ENCODE results near the gene B3GNT4.
"Not testable (repeated sequence)": the region's sequence is repeated elsewhere in the genome, so short reads cannot be mapped to it uniquely, and the experiment has no call there.

The B3GNT4 gene

DNA sequence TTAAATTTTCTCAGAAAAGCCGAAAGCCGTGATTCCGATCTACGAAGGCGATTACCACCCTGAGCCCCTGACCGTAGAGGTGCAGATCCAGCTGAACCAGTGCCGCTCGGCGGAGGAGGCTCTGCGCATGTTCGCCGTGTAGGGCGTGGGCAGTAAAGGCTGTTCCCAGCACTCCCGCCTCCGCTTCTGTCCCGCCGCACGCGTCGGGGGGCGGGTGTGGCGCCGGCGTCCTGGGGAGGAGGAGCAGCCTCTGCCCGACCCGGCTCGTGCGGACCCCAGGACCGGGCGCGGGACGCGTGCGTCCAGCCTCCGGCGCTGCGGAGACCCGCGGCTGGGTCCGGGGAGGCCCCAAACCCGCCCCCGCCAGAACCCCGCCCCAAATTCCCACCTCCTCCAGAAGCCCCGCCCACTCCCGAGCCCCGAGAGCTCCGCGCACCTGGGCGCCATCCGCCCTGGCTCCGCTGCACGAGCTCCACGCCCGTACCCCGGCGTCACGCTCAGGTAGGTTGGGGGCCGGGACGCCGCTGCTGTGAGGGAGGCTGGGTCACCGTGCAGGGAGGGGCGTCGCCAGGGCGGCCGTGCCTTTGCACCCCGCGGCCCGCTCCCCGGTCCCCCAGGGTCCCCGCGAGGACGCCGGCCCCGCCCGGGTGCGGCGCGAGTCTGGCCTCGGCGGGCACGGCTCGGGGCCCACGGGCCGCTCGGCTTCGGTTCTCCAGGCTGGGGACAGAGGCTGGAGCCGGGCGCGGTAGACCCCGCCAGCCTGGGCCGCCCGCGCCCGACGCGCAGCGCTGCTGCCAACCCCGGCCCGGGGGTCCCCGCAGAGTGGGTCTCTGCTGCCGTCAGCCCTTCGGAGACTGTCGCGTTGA lies at the start of gene B3GNT4:
TSS of gene B3GNT4 (plus strand) at position 409 of the 866 bp plus-strand sequence. CDS start 910 bp downstream, outside the sequence.
- DNase-seq, result peak; percentile 72

- DNase-seq, result no peak
Observed at GRCh38 chr12:122155705-122156104, 47.8 kb upstream of the B3GNT4 start.

- DNase-seq, result no peak
Observed at GRCh38 chr12:122158700-122159285, 44.7 kb upstream of the B3GNT4 start.

DNA sequence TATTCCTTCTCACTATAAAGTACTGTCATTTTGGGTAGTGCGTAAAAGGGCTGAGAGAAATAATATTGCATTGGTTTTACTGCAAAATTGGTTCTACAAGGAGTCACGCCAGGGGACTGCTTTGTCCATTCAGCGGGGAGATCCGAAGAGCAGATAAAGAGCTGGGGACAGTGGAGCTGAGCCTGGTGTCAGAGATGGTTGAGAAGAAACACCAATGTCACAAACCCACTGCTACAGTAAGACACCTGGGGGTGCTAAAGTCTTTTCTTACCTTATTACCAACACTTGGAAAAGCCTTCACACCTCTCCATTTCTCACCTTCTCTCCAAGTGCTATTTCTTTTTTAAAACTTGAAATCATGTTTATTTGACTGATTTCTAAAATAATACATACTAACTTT lies 43.6 kb upstream of the B3GNT4 start:
- no peak for DNase-seq

DNA sequence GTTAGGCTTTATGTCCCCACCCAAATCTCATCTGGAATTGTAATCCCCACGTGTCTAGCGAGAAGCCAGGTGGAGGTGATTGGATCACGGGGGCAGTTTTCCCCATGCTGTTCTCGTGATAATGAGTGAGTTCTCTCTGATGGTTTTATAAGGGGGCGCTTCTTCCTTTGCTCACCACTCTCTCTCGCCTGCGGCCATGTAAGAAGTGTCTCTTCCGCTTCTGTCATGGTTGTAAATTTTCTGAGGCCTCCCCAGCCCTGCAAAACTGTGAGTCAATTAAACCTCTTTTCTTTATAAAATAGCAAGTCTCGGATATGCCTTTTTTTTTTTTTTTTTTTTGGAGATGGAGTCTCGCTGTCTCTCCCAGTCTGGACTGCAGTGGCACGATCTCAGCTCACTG lies 42.7 kb upstream of the B3GNT4 start:
- DNase-seq, result no peak

- DNase-seq, result no peak
Observed at GRCh38 chr12:122161682-122162081, 41.8 kb upstream of the B3GNT4 start.

- DNase-seq, result no peak
Observed at GRCh38 chr12:122162976-122163375, 40.5 kb upstream of the B3GNT4 start.

GRCh38 chr12:122166422-122167349 lies 36.8 kb upstream of the B3GNT4 start:
- DNase-seq, result peak; percentile 17

DNA sequence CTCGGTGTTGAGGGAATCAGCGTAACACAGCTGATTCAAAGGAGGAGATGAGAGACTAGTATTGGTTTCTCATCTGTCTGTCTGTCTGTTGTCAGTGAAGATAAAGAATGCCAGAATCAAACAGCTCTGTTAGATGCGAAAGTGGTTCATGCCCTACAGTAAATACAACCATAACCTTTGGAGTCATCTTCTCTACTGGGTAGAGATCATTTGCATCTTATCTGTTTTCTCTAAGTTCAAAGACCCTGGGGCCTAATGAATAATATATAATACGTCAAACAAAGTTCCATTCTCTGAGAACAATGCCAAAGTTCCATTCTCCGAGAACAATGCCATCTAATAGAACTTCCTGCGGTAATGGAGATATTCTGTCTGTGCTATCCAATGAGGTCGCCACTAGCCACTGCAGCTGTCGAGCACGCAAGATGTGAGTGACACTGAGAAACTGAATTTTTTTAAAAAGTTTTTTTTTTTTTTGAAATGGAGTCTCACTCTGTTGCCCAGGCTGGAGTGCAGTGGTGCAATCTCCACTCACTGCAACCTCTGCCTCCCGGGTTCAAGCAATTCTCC lies 36.1 kb upstream of the B3GNT4 start:
- no peak for DNase-seq

DNA sequence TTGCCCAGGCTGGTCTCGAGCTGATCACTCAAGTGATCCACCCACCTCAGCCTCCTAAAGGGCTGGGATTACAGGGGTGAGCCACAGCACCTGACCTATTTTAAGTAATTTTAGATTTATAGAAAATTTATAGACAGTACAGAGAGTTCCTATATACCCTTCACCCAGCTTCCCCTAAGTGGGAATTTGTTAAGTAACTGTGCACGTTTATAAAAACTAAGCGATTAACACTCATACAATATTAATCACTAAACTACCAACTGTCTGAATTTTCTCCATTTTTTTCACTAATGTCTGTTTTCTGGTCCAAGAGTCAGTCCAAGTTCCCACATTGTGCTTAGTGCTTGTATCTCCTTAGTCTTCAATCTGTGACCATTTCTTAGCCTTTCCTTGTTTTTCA lies 35.0 kb upstream of the B3GNT4 start:
- DNase-seq, result no peak

DNA sequence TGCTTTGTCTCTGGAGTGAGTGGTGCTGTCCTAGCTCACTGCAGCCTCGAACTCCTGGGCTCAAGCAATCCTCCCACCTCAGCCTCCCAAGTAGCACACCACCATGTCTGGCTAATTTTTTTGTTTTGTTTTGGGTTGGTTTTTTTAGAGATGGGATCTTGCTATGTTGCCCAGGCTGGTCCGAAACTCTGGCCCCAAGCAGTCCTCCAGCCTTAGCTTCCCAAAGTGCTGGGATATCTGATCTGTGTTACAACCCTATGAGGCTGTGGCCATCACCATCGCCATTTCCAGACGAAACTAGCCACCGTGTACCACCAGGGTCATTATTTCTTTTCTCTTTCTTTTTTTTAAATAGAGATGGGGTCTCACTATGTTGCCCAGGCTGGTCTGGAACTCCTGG lies 32.1 kb upstream of the B3GNT4 start:
- DNase-seq, result no peak

DNA sequence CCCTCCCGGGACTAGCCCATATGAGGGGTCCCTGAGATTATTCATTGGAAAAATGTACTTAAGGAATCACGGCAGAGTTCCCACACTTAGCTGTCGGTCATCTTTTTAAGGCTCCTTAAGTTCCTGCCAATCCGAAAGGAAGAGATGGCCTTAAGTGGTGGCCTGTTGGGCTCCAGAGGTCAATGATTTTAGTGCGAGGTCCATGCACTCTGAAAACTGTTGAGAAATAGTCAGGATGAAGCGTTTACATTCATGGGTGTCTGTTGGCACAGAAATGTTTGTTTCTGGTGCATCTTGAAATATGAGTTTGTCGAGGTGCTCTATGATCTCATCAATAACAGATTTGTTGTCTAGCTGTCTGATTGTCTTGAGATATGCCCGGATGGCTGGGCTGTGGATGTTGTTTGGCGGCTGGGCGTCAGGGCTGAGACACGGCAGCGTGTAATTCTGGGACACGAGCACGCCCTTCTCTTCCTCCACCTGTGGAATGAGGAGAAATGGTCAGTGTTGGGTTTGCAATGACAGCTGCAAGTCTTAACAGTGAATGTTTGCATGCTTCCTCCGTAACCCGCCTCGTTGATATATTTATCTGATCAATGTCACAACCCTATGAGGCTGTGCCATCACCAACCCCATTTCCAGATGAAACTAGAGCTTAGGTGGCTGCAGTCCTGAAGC lies 31.1 kb upstream of the B3GNT4 start:
- no peak for DNase-seq

DNA sequence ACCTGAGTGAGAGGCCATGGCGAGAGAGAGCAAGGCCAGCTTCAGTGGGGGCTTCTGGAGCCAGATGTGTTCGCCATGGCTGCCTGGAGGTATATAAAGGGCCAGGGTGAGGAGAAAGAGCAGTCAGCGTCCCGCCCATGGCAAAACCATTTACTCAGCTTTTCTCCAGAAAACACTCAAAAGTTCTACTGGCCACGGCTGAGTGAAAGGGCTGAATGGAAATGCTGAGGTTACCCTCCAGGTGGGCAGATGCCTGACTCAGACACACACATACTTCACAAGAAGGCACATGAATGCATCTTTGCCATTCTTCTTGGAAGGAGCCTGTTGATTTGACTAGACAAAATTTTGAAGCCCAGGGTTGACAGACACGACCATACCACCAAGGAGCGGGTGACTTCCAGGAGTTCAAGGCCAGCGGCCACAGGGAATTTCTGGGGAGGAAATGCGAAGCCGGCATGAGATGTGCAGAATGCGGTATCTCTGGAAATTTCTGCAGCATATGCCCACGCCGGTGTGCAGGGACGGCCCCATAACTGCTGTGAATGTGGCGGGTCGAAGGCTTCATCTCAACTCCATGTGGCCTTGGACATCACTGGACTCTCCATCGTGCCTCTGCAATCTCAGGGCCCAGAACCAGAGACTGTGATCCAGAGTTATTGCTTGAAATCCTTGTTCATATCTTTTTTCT lies 29.2 kb upstream of the B3GNT4 start, which contains the start of gene IL31:
TSS of gene IL31 (minus strand) at position 67 of the 691 bp plus-strand sequence. CDS start at position 18, 49 bp downstream.
- no peak for DNase-seq

DNA sequence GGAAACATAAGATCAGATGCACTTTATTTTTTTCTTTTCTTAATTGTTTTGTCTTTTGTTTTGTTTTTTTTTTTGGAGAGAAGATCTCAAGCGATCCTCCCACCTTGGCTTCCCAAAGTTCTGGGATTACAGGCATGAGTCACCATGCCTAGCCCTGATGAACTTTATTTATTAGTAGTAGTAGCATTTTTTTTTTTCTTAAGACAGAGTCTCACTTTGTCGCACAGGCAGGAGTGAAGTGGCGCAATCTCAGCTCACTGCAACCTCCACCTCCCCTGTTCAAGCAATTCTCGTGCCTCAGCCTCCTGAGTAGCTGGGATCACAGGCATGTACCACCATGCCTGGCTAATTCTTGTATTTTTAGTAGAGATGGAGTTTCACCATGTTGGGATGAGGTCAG lies 27.0 kb upstream of the B3GNT4 start:
- DNase-seq, result not testable (repeated sequence)

DNA sequence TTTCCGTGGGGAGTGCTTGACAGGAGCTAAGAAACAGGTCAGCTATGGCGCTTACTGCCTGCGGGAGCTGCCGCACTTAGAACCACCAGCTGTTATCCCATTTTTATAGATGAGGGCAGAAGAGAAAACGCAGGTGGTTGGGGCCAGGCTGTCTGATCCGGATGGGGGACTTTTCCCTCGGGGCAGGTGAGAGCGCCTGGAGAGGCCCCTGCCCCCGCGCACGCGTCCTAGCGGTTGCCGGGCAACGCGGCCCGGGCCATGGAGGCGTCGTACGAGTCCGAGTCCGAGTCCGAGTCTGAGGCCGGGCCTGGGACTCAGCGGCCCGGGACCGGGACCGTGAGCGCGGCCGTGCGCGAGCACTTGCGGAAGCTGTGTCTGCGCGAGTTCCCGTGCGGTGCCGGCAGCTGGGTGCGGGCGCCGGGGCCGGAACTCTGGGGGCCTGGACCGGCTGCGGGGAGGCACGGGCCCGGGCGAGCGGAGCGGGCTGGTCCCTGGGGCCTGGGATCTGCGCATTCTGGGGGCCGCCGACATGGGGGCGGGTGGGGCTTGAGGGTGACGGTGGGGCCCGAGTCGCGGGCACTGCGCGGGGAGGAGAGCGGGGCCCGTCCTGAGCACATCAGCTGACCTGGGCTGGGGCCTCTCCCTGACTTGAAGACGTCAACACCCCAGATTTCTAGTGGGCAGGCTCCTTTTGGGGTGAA lies 20.5 kb upstream of the B3GNT4 start, which contains the start of gene LRRC43:
TSS of gene LRRC43 (plus strand) at position 237 of the 701 bp plus-strand sequence. CDS start at position 259, 22 bp downstream.
- DNase-seq, result peak; percentile 27

DNA sequence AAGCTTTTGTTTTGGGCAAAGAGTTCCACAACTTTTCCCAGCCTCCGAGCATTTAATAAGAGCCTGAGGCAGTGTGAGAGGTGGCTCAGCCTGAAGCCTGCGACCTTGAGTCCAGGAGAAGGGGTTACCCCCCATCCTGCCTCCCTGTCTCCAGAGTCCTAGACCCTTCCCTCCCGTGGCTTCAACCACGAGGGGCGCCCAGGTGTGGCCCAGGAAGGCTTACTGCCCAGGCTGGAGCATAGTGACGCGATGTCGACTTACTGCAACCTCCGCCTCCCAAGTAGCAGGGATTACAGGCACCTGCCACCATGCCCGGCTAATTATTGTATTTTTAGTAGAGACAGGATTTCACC lies 19.9 kb upstream of the B3GNT4 start:
- no peak for DNase-seq

GRCh38 chr12:122184517-122184916 lies 19.0 kb upstream of the B3GNT4 start:
- no peak for DNase-seq

GRCh38 chr12:122185079-122185478 lies 18.4 kb upstream of the B3GNT4 start:
- no peak for DNase-seq

GRCh38 chr12:122185494-122186082 lies 17.9 kb upstream of the B3GNT4 start:
- no peak for DNase-seq

DNA sequence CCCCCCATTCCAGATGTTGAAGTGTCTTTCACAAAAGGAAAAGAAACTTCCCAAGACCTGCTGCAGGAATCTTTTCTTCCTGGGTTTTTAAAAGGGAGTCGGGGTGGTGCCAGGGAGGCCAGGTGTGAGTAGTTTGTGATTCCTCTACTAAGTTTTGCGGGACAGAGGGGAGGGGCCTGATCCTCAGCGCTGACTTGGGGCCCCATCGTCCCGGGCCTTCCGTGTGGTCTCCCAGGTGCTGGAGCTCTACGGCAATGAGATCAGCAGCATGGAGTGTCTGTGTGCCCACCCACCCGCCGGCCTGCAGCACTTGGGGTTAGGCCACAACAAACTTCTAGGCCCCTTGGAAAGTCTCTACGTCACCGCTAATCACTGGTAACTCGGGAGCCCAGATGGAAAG lies 16.0 kb upstream of the B3GNT4 start:
- no peak for DNase-seq
